ENCODE measurements around the gene SGCG.

DNA sequence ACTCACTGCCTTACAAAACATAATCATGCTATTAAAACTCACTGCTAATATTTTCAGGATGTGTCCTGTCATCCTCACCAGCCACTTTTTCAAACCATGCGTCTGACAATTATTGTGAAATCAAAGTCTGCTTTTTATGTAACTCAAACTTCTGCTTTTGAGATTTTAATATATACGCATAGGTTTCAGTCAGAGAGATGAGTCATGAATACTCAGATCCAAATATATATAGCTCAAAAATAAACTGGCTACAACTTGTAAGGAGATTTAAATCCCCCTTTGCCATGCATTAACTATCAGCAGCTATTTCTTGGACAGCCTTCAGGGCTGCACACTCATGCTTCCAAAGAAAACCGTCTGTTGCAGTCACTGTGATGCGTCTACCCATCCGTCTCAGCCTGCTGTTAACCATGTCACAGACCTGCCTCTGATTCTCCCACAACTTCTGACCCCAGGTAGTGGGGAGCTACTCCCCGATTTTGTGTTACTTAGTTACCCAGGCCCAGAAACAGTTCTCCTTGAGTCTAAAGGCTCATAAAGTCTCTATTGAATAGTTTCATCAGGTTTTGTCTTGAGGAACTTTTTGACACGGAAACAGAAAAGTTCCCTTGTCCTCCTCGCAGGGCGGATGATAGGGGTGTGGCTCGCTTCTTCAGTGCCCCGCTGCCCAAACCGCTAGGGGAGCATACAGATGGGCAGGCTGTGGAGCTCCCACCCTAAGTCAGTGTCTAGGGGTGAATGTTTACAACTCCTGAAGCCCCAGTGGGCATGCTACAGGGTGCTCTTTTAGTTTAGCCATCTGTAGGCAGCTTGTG lies 33.8 kb upstream of the SGCG start:
- TF ChIP-seq CTCF (conservative IDR thresholded peaks at IDR 0.05 in 1 of 2, IDR thresholded peaks at IDR 0.05 in 1 of 2; ENCODE audit: extremely low read depth in 1 of 2, insufficient read depth in 1 of 2, low read depth in 1 of 2, low read length in 2 of 2) (no peak), EZH2 (IDR thresholded peaks at IDR 0.05; ENCODE audit: borderline replicate concordance, low read length) (no peak)

All from mammary epithelial cell (primary cell).